HG02981 (cell line): ENCODE measurements around the gene ERAP2.

Experiments
- ATAC-seq: cut with Tn5 transposase; IDR thresholded peaks from one replicate; pipeline ENCODE4 v1.9.1; 2021; ENCODE audit warnings: mild to moderate bottlenecking, moderate library complexity; ENCODE audit not compliant: unreplicated experiment

The ERAP2 gene

DNA sequence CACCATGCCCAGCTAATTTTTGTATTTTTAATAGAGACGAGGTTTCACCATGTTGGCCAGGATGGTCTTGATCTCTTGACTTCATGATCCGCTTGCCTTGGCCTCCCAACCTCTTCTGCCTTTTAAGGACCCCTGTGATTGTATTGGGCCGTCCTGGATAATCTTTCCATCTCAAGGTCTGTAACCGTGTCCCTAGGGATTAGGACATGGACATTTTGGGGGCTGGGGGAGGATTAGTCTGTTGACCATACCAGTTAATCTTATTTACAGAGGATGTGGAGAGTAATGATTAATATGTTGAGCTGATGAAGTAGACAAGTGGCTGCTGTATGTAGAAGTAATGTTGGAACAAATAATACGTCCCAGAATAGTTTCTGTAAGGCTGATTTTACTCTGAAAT, 82.7 kb downstream of the ERAP2 start:
- no peak for ATAC-seq

DNA sequence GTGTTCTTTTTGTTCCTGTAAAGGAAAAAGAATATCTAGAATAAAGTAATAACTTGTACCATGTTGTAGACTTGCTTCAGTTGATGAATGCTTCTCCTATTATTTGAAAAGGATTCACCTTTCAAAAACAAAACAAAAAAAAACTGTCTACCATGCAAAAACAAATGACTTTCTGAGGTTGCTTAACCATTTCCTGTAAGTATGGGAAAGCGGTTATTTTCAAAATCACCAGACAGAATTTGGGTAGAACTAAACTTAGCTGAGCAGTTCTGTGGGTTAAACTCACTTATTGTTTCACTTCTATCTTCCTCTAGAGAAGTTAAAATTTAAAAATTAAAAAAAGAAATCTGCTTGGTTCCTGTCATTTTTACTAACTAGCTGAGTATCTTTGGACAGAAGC, 84.8 kb downstream of the ERAP2 start:
- ATAC-seq: peak; percentile 53

DNA sequence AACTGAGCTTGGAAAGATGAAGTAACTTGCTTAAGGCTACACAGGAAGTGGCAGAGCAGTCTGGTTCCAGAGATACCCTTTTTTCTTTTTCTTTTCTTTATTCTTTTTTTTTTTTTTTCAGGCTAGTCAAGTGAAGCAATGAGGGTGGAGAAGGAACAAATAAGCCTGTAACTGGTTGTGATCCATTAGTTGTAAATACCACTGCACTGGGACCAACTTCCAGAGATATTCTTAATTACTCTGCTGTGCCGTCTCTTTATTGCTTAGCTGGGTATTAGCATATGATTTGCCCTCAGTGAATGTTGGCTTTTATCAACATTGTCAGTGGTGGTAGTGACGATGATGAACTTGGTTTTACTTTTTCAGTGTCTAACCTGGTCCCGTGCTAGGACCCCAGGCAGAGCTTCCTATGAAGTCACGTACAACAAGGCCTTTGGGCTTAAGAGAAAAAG, 86.3 kb downstream of the ERAP2 start:
- no peak for ATAC-seq

DNA sequence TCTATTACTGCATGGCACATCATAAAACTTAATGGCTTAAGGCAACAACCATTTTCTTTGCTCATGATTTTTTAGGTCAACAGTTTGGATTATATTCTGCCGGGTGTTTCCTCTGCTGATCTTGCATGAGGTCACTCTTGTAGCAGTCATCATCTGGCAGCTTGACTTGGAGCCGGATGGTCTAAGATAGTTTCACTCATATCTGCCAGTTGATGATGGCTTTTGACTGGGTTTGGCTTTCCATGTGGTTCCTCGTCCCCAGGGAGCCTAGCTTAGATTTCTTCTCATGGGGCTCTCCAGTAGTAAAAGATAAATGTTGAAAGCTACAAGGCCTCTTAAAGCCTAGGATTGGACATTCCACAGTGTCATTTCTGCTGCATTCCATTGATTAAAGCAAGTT, 87.0 kb downstream of the ERAP2 start:
- peak; percentile 75 for ATAC-seq

DNA sequence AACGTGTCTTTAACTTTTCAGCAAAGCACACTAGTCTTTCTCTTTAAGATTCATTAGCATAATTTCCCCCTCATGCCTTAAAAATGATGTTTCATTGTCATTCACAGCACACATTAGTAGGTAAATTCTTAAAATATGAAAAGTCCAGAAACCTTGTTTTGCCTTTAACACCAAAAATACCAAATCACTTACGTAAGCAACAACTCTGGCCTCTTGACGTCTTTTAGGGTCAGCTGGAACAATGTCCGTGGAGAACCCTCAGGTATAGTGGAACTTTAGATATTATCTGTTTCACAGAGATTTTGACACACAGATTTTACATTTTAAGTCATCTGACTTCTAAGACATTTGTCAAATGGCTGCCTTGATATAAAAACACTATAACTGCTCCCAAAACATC, 90.5 kb downstream of the ERAP2 start:
- ATAC-seq: no peak

DNA sequence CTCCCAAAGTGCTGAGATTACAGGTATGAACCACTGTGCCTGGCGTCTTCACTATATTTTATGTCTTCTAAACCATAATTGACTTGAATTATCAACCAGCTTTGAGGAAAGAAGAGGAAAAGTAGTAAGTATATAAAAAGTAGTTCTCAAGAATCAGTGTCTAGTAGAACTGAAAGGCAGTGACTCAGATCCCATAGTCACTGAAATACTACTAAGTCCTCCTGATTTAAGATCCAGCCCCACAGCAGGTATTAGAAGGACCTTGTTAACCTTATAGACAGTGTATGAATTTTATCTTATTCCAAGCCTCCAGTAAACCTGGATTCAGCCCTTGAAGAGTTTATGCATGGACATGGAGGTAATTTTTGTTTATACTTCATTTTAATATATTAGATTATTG, 91.1 kb downstream of the ERAP2 start:
- no peak for ATAC-seq

DNA sequence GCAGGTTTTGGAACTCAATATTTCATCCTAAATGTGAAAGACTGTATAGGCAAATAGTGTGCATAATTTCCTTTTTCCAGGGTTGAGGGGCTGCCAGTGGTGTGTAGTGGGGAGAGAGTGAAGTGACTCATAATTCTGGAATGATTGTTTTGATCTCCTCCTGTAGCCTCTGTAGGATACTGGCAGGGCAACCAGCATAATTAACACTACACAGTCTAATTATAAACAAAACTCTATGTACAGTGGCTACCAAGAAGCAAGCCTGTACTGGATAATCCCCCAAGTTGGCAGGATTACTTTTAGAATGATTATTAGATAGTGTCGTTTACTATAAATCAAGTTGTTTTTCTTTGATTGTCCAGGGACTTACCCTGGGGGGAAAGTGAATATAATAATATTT, 91.8 kb downstream of the ERAP2 start:
- ATAC-seq: no peak

DNA sequence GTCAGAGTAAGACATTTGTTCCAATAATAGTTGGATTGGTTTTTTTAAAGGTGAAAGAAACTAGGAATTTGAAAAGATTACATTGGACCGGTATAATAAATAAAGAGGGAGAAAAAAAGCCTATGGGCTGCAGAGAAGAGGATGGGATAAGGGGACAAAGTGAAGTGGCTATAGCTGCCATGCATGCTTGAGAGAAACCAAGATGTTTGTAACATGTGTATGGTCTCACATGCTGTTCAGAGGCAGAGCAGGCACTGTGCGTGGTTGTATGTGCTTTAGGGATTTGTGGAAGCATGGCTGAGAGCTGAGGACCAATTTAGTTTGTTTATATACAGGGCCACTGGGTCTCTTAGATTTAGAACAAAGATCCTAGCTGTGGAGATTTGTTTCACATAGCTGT, 92.3 kb downstream of the ERAP2 start:
- ATAC-seq: no peak
